ENCODE results near the gene LPCAT1. TPM values are rescaled to one million over a fixed set of nuclear protein-coding genes. Genes with fewer than 3 reads are reported as not detected.

Gene LPCAT1, protein sequence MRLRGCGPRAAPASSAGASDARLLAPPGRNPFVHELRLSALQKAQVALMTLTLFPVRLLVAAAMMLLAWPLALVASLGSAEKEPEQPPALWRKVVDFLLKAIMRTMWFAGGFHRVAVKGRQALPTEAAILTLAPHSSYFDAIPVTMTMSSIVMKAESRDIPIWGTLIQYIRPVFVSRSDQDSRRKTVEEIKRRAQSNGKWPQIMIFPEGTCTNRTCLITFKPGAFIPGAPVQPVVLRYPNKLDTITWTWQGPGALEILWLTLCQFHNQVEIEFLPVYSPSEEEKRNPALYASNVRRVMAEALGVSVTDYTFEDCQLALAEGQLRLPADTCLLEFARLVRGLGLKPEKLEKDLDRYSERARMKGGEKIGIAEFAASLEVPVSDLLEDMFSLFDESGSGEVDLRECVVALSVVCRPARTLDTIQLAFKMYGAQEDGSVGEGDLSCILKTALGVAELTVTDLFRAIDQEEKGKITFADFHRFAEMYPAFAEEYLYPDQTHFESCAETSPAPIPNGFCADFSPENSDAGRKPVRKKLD
- 140 to 170 TPM (median 162 TPM) in 5 replicates for total RNA-seq (2022; extraction: Qiagen RNA extraction; ENCODE audit: low read depth)

GRCh38 chr5:1523793-1524480 is at the start of gene LPCAT1:
LPCAT1 (minus strand) TSS chr5:1523960; CDS start chr5:1523844, 116 bp downstream.

DNA sequence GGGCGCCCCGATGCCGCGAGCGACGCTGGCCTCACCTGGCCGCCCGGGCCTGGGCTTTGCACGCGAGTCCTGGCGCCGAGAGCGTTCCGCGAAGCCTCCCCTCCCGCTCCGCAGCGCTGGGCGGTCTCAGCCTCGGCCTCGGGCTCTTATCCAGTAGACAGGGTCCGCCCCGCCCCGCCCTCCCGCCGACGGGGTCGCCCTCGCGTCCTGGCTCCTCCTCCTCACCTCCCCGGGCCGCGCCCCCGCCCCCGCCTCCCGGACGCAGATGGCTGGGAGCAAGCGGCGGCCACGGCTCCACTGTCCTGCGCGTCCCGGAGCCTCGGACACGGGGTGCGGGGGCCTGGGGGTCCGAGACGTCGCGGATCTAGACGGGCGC is 78.5 kb downstream of the LPCAT1 start, which contains the start of gene SLC6A3:
Gene SLC6A3, minus strand, starts transcription at position 128 of the 376 bp plus-strand sequence. CDS start 2,243 bp downstream, outside the sequence.

Other genes starting within 250 kb of the LPCAT1 start
- 1.2 to 3.2 TPM (median 2.6 TPM) in 5 replicates for gene TERT, start 228.9 kb downstream of the LPCAT1 start, total RNA-seq (2022; extraction: Qiagen RNA extraction; ENCODE audit: low read depth)
- gene CLPTM1L, start 178.9 kb downstream of the LPCAT1 start, total RNA-seq (2022; extraction: Qiagen RNA extraction; ENCODE audit: low read depth) = 154 to 173 TPM (median 159 TPM) in 5 replicates
- gene SLC6A3, start 78.5 kb downstream of the LPCAT1 start, total RNA-seq (2022; extraction: Qiagen RNA extraction; ENCODE audit: low read depth) = 0.07 to 0.37 TPM (median 0.14 TPM) in 4 of 5 replicates, not detected in the other